ENCODE data around the gene NRARP. TPM values are rescaled to one million over a fixed set of nuclear protein-coding genes. Genes with fewer than 3 reads are reported as not detected.

NRARP gene
- total RNA-seq, 2 experiments from 2014 or later = 3.3 to 4.4 TPM

DNA sequence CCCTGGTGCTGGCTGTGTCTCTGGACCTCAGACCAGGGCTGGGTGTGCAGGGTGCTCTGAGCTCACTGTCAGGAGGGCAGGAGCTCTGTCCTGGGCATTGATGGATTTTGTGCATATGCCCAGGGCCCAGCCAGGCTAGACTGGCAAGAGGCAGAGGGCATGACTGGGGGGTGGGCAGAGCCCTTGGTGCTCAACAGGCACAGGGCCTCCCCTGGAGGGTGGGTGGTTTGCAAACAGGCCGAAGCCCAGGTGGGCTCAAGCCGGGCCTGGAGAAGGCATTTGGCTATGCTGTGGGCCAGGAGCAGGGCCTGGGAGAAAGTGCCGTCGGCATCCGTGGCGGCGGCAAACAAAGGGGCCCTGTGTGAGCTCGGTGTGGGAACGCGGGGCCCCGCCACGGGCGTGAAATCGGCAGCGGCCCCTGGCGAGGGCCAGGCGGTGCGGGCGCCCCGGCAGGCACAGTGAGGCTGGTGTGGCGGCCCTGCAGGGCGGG is 1.9 kb upstream of the NRARP start:
- Mint-ChIP-seq H3K27ac (no peak overlapping the region), H3K36me3 (ENCODE audit: low read depth) (no peaks in the 10 kb centered on the region), H3K4me1 (ENCODE audit: low read depth) (peaks cover 17% of the 10 kb centered on the region), H3K4me3 (no peak overlapping the region), H3K27me3 (peaks cover 9% of the 10 kb centered on the region), H3K9me3 (no peaks in the 10 kb centered on the region)
- ChIA-PET CTCF (interaction anchor here (0.9 to 1.0 kb wide), 2 partner anchors 67 to 138 kb away, joined by 3 read pairs; no protein-coding TSS in a partner anchor), POLR2A (interaction anchor here (1.1 to 1.2 kb wide), 2 partner anchors 83 to 116 kb away, joined by 3 read pairs; partner anchors contain the start of gene ANAPC2)
- intact Hi-C loops (cut with micrococcal nuclease) = loop anchor here (10.0 kb wide), 1 partner anchor 221 kb away; no protein-coding TSS in a partner anchor
- ATAC-seq (no peak), DNase-seq (no peak)
- TF ChIP-seq, protein P1, sequence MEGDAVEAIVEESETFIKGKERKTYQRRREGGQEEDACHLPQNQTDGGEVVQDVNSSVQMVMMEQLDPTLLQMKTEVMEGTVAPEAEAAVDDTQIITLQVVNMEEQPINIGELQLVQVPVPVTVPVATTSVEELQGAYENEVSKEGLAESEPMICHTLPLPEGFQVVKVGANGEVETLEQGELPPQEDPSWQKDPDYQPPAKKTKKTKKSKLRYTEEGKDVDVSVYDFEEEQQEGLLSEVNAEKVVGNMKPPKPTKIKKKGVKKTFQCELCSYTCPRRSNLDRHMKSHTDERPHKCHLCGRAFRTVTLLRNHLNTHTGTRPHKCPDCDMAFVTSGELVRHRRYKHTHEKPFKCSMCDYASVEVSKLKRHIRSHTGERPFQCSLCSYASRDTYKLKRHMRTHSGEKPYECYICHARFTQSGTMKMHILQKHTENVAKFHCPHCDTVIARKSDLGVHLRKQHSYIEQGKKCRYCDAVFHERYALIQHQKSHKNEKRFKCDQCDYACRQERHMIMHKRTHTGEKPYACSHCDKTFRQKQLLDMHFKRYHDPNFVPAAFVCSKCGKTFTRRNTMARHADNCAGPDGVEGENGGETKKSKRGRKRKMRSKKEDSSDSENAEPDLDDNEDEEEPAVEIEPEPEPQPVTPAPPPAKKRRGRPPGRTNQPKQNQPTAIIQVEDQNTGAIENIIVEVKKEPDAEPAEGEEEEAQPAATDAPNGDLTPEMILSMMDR (IDR thresholded peaks at IDR 0.05) = no peak

DNA sequence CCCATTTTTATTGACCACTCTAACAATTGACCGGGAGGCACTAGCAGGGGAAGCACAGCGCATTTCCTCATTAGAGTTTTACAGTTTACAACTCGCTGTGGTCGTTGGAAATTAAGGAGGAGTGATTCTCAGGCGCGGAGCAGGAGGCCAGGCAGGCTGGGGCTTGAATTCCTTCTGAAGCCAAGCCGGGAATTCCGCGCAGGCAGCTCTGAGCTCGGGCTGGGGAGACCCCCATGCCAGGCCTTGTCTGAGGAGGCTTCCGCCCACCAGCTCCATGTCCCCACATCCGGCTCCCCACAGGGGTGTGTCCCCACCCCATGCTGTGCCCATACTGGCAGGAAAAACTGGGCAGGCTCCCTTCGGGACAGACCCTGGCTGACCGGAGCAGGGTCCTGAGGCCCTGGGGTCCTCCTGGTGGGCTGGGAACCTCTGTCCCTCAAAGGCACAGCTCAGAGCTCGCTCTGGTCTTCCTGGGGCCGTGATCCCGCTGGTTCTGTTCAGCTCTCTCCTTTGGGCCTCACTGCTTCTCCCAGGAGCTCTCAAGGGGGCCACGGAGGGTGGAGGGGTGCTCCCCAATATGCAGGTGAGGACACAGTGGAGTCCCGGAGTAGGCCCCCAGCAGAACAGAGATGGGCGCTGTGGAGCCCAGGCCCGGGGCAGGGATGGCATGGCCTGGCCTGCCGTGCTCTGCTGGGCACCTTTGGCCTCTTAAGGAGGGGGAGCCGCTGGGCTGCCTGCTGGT is 1.3 kb upstream of the NRARP start:
- Mint-ChIP-seq H3K4me3 (no peak overlapping the region), H3K27ac (no peak overlapping the region), H3K9me3 (no peaks in the 10 kb centered on the region), H3K4me1 (ENCODE audit: low read depth) (peaks cover 17% of the 10 kb centered on the region), H3K27me3 (peaks cover 13% of the 10 kb centered on the region), H3K36me3 (ENCODE audit: low read depth) (no peaks in the 10 kb centered on the region)
- intact Hi-C loops (cut with micrococcal nuclease) = loop anchor here (10.0 kb wide), 1 partner anchor 221 kb away; no protein-coding TSS in a partner anchor
- TF ChIP-seq, protein P1 (IDR thresholded peaks at IDR 0.05) = no peak
- no peak for ATAC-seq
- CTCF ChIA-PET = interaction anchor here (0.9 to 2.4 kb wide), 4 partner anchors 67 to 232 kb away, joined by 3 to 6 read pairs (median 4); no protein-coding TSS in a partner anchor
- no peak for DNase-seq
- POLR2A ChIA-PET = interaction anchor here (1.1 to 1.9 kb wide), 2 partner anchors 21 to 84 kb away, joined by 3 to 5 read pairs; no protein-coding TSS in a partner anchor

DNA sequence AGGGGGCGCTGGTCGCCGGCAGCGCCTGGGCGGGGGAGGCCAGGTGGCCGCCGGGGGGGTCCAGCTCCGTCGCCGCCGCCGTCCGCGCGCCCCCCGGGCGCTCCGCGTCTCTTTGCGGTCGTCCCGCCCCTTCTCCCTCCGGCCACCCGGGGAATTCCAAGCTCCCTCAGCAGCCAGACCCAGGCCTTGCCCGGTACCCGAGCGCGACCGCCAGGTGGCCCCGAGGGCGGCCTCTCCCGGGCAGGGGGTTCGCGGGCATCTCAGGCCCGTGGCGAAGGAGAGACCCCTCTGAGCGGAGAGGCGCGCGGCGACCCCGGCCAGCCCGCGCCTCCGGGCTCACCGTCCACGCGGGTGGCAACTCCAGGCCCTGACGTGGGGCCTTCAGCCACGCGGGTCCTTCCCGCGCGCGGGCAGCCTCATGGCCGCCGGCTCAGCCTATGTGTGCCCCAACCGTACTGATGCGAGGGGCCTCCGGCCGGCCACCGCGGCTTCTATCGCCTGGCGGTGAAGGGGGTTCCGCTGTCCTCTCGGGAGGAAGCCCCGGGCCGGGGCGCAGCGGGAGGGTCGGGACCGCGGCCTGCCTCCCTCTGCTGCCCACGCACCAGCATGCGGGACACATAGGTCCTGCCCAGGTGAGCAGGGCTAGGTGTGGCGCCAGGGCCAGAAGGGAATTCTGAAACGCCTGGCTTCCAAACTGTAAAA is 529 bp upstream of the NRARP start:
- no peak overlapping the region for H3K27ac Mint-ChIP-seq
- peaks cover 14% of the 10 kb centered on the region for H3K27me3 Mint-ChIP-seq
- no peaks in the 10 kb centered on the region for H3K36me3 Mint-ChIP-seq (ENCODE audit: low read depth)
- intact Hi-C loops (cut with micrococcal nuclease) = loop anchor here (10.0 kb wide), 1 partner anchor 222 kb away; no protein-coding TSS in a partner anchor
- ATAC-seq (peak; percentile 29), DNase-seq (no peak)
- H3K9me3 Mint-ChIP-seq = no peaks in the 10 kb centered on the region
- TF ChIP-seq, protein P1 (IDR thresholded peaks at IDR 0.05) = peak; percentile 75
- ChIA-PET CTCF (interaction anchor here (0.9 to 2.4 kb wide), 16 partner anchors 14 to 232 kb away, joined by 3 to 8 read pairs (median 3); partner anchors contain the start of genes EXD3 and NOXA1), POLR2A (interaction anchor here (1.0 to 1.9 kb wide), 4 partner anchors 15 to 121 kb away, joined by 3 to 5 read pairs (median 3); partner anchors contain the start of genes EXD3 and NOXA1)
- H3K4me1 Mint-ChIP-seq (ENCODE audit: low read depth) = peaks cover 16% of the 10 kb centered on the region
- H3K4me3 Mint-ChIP-seq = no peak overlapping the region

DNA sequence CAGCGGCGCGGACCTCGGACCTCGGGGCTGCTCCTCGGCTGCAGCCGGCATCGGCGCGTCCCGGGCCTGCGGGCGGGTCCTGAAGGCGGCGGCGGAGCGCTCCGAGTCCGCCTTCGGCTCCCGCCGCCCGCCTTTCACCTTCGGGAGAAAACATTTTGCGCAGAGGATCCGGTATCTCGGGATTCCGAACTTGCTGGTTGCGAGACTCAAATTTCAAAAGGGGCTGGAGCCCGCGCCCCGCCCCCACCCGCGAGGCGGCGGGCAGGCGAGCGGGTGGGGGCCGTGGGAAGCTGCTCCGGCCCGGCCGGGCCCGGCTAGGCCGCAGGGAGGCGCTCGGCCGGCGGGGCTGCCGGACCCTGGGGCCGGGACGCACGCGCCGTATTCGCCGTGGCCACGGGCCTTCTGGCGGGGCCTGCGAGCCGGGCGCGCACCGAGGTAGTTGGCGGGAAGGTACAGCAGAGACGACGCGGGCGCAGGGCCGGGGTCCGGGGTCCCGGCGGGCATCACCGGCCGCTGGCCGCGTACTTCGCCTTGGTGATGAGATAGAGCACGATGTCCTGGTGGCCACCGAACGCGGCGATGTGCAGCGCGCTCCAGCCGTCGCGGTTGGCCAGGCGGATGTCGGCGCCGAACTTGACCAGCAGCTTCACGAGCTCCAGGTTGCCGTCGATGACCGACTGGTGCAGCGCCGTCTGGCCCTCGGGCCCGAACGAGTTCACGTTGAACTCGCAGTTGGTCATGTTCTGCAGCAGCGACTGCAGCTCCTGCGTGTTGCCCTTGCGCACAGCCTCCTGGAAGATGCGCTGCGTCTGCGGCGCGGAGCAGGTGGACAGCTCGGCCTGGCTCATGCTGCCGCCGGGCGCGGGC is 757 bp downstream of the NRARP start:
- no peaks in the 10 kb centered on the region for H3K9me3 Mint-ChIP-seq
- ChIA-PET CTCF (interaction anchor here (0.7 to 2.4 kb wide), 18 partner anchors 12 to 234 kb away, joined by 3 to 8 read pairs (median 3); partner anchors contain the start of genes EXD3, NOXA1 and NSMF), POLR2A (interaction anchor here (0.6 to 1.9 kb wide), 8 partner anchors 12 to 251 kb away, joined by 3 to 5 read pairs (median 3); partner anchors contain the start of genes MRPL41, NELFB, RNF208 and TOR4A)
- intact Hi-C loops (cut with micrococcal nuclease) = loop anchor here (10.0 kb wide), 1 partner anchor 223 kb away; no protein-coding TSS in a partner anchor
- DNase-seq (peak; percentile 52), ATAC-seq (peak; percentile 12)
- H3K36me3 Mint-ChIP-seq (ENCODE audit: low read depth) = no peaks in the 10 kb centered on the region
- H3K4me1 Mint-ChIP-seq (ENCODE audit: low read depth) = peaks cover 11% of the 10 kb centered on the region
- peak overlapping the region; percentile 73 for H3K4me3 Mint-ChIP-seq
- H3K27me3 Mint-ChIP-seq = peaks cover 25% of the 10 kb centered on the region
- H3K27ac Mint-ChIP-seq = no peak overlapping the region
- TF ChIP-seq, protein P1 (IDR thresholded peaks at IDR 0.05) = no peak

Measured in activated CD8-positive, alpha-beta T cell treated with anti-CD3 and anti-CD28 coated beads for 36 hours (primary cell).